PC-3 (cell line): Measurements from ENCODE around the gene KIAA1217.

Experiments used
- CTCF ChIP-seq: fragments of 300-600 bp; sonication (generic); conservative IDR thresholded peaks from 2 replicates; pipeline ENCODE4 v1.5.1; 2017; ENCODE audit warnings: antibody characterized with exemption, low read depth, mild to moderate bottlenecking, low read length
- EZH2 ChIP-seq: fragments of 300-600 bp; sonication (generic); IDR thresholded peaks from one replicate; pipeline ENCODE4 v1.6.1; 2017; ENCODE audit warnings: antibody characterized with exemption, mild to moderate bottlenecking, low read length; ENCODE audit not compliant: unreplicated experiment
- EZH2phosphoT487 ChIP-seq: fragments of 300-600 bp; sonication (generic); IDR thresholded peaks from 2 replicates; pipeline ENCODE4 v1.6.1; 2018; ENCODE audit warnings: mild to moderate bottlenecking, antibody characterized with exemption, low read length, borderline replicate concordance

GRCh38 chr10:24269476-24269875 lies 60.5 kb downstream of the KIAA1217 start:
- TF ChIP-seq CTCF (no peak), EZH2 (no peak), EZH2phosphoT487 (no peak)
